KOPT-K1 (cell line): ENCODE results near the gene LMTK3.

Experiments used
- H3K27ac ChIP-seq: fragments of 200-600 bp; sonication (generic); 2 replicates; pipeline ENCODE4 v1.5.1; 2016; ENCODE audit warnings: antibody characterized with exemption, mild to moderate bottlenecking, low read depth, low read length; ENCODE audit not compliant: poor library complexity, severe bottlenecking
- H3K36me3 ChIP-seq: fragments of 200-600 bp; sonication (generic); 2 replicates; pipeline ENCODE4 v1.5.1; 2017; ENCODE audit warnings: antibody characterized with exemption, mild to moderate bottlenecking, low read length, moderate library complexity; ENCODE audit not compliant: insufficient read depth
- H3K9me3 ChIP-seq: fragments of 200-600 bp; sonication (generic); 2 replicates; pipeline ENCODE4 v1.5.1; 2017; ENCODE audit warnings: antibody characterized with exemption, low read length, mild to moderate bottlenecking; ENCODE audit not compliant: insufficient read depth, poor library complexity, severe bottlenecking

The LMTK3 gene

DNA sequence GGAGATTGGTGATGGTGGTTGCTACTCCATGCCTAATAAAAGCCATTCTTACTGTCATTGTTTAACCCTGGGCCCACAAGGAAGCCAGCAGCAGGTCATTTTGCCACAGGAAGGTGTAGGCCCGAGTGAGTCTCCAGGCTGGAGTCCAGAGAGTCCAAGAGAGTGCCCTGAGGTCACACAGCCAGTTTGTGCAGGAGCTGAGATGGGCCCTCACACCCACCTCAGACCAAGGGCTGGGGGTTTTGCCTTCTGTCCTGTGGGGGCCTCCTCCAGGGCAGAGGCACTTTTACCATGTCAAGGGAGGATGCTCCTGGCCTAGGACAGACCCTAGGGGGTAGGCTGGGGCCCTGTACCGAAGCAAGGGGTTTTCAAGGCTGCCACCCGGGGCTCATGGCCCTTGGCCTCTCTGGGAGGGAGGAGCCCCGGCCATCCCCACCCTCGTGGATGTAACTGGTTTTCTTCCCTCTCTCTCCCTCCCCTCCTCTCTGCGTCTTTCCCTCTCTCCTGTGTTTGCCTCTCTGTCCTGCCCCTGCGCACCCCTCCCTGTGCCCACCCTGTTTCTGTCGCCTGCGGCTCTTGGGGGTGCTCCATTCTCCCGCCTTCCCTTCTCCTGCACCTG, 34.5 kb downstream of the LMTK3 start:
- peaks cover 98% of the 10 kb centered on the region for H3K36me3 ChIP-seq
- no peaks in the 10 kb centered on the region for H3K9me3 ChIP-seq
- H3K27ac ChIP-seq, result no peak overlapping the region

DNA sequence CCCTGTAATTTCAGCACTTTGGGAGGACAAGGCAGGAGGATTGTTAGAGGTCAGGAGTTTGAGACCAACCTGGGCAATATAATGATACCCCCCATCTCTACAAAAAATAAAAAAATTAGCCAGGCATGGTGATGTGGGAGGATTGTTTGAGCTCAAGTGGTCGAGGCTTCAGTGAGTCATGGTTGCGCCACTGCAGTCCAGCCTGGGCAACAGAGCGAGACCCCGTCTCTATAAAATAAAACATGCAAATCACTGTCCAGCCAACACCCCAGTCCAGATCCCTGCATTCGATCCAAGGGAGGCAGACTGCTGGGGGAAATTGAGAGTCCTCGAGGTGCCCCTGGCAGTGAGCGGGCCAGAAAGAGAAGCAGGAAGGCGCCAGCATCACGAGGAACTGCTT, 35.5 kb downstream of the LMTK3 start:
- Histone ChIP-seq H3K9me3 (no peaks in the 10 kb centered on the region), H3K36me3 (peaks cover 98% of the 10 kb centered on the region), H3K27ac (peak overlapping the region; percentile 5)

DNA sequence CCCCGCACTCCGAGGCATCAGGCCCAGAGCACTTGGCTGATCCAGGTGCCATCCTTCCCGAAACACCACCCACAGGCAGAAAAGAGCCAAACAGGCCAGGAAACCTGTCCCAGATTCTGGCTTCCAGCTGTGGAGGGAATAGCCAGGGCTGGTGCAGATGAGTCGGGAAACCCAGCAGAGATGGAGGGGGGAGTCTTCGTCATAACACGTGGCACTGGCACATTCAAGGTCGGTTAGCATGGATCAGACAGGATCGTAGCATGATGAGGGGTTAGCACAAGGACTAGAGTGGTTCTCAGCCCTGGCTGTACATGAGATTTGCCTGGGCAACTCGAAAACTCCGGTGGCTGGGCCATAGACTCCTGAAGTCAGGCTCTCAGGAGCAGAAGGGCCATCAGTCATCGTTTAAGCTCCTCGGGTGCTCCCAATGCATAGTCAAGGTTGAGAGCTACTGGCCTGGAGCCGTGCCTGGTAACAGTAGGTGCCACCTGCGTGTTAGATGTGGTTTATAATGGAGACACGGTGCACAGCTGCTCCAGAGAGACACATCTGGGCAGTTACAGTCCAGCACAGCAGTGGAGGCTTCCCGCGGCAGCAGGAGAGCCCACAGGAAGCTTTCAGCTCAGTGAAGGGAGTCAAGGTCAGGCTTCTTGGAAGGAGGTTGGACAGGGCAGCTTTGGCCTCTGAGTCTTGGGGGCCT, 36.1 kb downstream of the LMTK3 start:
- Histone ChIP-seq H3K27ac (peak overlapping the region; percentile 20), H3K36me3 (peaks cover 98% of the 10 kb centered on the region), H3K9me3 (no peaks in the 10 kb centered on the region)

DNA sequence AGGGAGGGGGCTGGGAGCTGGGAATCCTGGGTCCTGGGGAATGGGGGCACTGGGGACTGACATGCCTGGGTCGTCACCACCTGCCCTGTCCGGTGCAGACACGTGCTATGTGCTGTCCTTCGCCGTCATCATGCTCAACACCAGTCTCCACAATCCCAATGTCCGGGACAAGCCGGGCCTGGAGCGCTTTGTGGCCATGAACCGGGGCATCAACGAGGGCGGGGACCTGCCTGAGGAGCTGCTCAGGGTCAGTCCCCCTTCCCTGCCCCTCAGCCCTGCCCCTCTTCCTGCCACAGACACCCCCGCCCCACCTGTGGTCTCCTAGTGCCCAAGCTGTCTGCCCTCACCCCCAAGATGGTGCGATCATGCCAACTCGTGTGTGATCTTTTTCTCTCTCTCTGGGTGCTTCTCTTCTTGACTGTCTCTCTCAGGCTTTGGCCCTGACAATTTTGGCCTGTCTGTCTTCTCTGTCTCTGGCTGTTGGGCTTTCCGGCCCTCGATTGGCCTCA, 37.5 kb downstream of the LMTK3 start:
- peaks cover 89% of the 10 kb centered on the region for H3K36me3 ChIP-seq
- H3K9me3 ChIP-seq, result no peaks in the 10 kb centered on the region
- no peak overlapping the region for H3K27ac ChIP-seq

DNA sequence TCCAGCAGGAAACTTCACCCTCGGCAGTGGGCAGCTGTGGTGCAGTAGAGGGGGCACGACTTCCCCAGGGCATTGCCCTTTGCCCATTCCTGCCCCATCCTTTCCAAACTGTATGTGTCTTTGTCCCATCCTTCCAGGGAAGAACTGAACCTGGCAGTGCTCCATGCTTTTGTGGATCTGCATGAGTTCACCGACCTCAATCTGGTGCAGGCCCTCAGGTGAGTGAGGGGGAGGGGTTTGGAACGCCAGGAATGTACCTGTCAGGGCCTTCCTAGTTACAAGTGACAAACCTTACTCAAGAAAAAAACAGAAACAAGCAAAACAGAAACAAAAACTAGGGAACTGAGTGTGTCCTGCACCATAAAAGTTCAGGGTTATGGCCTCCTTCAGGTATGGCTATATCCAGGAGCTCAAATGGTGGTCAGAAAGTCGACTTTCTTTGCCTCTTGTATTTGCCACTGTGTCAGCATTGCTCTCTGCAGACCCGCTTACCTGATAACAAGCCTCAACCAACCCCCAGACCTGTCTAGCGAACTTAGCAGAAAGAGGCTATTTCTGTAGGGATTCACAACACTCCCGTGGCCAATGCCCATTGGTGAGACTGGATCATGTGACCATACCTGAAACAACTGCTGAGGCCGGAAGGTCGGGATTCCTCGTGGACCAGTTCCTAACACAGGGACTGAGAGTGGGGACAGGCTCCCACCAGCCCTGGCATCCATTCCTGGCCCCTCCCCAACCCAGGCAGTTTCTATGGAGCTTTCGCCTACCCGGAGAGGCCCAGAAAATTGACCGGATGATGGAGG, 38.3 kb downstream of the LMTK3 start:
- no peaks in the 10 kb centered on the region for H3K9me3 ChIP-seq
- H3K36me3 ChIP-seq, result peaks cover 82% of the 10 kb centered on the region
- no peak overlapping the region for H3K27ac ChIP-seq

DNA sequence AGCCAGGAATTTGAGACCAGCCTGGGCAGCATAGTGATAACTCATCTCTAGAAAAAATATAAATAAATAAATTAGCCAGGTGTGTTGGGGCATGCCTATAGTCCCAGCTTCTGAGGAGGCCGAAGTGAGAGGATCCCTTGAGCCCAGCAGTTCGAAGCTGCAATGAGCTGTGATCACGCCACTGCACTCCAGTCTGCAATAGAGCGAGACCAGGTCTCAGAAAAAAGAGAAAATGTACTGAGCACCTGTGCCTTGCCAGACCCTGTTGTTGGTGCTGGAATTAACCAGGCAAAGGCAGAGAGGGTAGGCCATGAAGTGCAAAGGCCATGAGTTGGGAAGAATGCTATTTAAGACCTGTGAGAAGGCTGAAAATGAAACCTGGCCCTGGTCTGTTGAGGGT, 39.8 kb downstream of the LMTK3 start:
- Histone ChIP-seq H3K27ac (no peak overlapping the region), H3K36me3 (peaks cover 67% of the 10 kb centered on the region), H3K9me3 (no peaks in the 10 kb centered on the region)

DNA sequence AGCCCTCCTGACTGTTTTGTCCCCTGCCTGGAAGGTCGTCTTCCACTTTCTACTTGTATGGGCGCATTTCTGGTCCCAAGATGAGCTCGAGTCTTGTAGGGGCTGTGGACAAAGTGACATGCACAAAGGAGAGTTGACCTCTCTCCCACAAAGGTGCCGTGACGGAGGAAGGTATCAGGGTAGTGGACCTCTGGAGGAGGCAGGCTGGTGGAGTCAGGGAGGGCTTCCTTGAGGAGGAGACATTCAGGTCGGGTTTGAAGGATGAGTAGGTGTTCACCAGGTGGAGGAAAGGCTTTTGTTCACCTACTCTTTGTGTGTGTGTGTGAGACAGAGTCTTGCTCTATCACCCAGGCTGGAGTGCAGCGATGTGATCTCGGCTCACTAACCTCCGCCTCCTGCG, 40.8 kb downstream of the LMTK3 start:
- Histone ChIP-seq H3K36me3 (peaks cover 57% of the 10 kb centered on the region), H3K9me3 (no peaks in the 10 kb centered on the region), H3K27ac (peak overlapping the region; percentile 93)

DNA sequence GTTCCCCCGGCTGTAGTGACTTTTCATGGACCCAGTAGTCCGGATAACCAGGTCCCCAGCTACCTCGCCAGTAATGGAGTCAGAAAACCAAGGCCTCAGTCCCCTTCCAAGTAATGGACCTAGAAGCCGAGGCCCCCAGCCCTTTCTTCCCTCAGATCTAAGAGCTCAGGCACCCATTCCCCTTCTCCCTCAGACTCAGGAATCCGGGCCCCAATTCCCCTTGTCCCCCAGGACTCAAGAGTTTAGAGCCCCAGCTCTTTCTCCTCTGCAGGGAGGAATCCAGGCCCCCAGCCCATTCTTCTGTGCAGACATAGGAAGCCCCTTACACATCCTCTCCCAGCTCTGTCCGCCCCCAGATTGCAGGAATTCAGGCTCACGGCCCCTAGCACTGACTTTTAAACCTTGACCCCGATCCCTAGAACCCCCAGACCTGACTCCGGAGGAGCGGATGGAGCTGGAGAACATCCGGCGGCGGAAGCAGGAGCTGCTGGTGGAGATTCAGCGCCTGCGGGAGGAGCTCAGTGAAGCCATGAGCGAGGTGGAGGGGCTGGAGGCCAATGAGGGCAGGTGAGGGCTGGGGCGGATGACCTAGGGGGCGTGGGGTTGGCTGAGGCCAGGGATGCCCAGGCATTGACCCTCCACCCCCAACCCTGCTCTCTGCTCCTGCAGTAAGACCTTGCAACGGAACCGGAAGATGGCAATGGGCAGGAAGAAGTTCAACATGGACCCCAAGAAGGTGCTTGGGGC, 41.5 kb downstream of the LMTK3 start:
- peak overlapping the region; percentile 93 for H3K27ac ChIP-seq

DNA sequence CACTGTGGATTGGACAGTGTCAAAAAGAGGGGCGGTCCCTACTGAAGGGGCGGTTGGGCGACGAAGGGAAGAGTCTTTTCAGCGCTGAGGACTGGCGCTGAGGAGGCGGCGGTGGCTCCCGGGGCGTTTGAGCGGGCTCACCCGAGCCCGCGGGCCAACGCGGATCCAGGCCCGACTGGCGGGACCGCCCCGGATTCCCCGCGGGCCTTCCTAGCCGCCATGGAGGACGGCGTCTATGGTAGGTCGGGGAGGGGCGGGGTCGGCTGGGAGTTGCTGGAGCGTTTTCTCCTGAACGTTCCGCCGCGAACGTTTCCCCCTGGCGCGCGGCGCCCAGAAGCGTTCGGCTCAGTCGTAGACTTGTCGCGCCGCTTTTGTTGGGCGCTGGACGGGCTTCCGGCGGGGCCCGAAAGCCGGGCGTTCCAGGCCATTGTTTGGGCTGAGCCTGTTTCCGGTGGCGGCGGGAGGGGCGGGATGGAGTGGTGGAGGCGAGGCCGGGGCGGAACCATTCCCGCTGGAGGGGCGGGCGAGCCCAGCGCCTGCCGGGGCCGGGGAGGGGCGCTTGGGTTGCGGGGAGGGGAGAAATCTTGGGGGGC, 42.2 kb downstream of the LMTK3 start, which contains the start of gene CYTH2:
CYTH2 (plus strand) TSS at position 81 of the 593 bp plus-strand sequence; CDS start at position 220, 139 bp downstream.
- no peaks in the 10 kb centered on the region for H3K9me3 ChIP-seq
- peaks cover 44% of the 10 kb centered on the region for H3K36me3 ChIP-seq
- peak within 1 kb of the TSS; percentile 93 for H3K27ac ChIP-seq

More for the DNA sequence above, 41.5 kb downstream of the LMTK3 start:
- peaks cover 50% of the 10 kb centered on the region for H3K36me3 ChIP-seq
- no peaks in the 10 kb centered on the region for H3K9me3 ChIP-seq

DNA sequence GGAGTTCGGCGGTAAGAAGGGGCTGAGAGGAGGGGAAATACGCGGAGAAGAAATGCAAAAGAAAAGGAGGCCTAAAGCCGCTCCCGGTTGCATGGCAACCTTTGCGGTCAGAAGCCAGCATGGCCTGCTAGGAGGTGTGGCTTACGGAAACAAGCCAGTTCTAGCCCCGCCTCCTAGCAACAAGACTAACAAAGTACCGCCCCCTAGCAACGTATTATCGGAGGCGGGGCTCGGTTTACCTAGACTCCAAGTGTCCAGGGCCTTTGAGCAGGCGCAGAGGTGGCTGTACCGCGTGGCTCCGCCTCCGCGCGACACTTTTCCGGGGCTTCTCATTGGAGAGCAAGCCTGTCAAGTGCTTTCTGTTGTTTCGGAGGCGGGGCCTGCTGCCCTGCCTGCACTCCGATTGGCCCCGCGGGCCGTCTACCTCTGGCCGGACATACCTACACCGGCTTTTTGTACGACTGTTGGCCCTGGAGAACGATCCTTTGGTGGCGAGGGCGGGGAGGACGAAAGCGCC, 42.8 kb downstream of the LMTK3 start:
- Histone ChIP-seq H3K36me3 (peaks cover 44% of the 10 kb centered on the region), H3K27ac (peak overlapping the region; percentile 93), H3K9me3 (no peaks in the 10 kb centered on the region)

DNA sequence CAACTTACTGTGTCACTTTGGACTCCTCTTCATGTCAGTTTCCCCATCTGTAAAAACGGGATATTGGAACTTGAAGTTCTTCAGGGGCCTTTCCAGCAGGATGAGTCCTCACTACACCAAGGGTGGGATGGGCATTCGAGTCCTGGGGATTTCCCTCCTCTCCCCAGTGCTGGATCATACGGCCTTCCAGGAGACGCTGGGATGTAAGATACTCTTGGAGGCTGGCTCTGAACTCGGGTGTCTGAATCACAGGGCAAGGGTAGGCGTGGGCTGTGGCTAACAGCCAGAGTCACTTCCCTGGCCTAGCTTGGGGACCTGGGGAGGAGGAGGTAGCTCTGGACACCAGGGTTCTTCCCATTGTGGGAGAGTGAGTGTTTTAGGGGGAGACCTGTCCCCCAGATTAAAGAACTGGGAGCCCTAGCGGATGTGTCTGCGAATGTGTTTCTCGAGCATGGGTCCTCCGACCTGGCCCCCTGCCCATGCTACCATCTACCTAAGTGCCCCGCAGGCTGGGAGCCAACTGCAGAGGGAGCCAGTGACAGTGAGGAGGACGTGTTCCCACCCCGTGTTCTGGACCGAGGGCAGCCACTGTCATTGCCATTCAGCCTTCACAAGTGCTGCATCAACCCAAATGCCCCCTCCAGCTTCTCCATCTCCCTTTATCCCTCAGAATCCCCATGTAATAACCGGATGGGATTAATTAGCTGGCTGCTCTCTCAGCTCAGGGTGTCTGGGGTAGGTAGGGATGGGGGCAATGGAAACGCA, 44.9 kb downstream of the LMTK3 start:
- Histone ChIP-seq H3K36me3 (peaks cover 42% of the 10 kb centered on the region), H3K27ac (no peak overlapping the region), H3K9me3 (no peaks in the 10 kb centered on the region)

DNA sequence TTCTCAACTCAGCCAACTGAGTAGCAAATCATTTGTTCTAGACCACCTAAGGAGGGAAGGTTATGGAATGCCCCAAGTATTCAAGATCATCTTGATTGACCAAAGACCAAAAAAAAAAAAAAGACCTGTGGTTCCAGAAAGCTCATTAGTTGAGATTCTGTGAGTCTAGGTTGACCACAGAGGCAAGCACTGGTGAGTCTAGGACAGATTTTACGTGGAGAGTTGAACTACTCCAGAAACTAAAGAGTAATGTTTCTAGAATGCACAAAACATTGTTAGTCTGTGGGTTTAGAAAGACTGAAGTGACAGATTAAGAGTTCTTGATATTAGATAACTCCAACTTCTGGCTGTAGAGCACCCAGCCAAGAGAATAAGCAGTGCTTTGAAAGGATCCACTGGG, 46.4 kb downstream of the LMTK3 start:
- Histone ChIP-seq H3K27ac (no peak overlapping the region), H3K36me3 (peaks cover 33% of the 10 kb centered on the region), H3K9me3 (no peaks in the 10 kb centered on the region)

DNA sequence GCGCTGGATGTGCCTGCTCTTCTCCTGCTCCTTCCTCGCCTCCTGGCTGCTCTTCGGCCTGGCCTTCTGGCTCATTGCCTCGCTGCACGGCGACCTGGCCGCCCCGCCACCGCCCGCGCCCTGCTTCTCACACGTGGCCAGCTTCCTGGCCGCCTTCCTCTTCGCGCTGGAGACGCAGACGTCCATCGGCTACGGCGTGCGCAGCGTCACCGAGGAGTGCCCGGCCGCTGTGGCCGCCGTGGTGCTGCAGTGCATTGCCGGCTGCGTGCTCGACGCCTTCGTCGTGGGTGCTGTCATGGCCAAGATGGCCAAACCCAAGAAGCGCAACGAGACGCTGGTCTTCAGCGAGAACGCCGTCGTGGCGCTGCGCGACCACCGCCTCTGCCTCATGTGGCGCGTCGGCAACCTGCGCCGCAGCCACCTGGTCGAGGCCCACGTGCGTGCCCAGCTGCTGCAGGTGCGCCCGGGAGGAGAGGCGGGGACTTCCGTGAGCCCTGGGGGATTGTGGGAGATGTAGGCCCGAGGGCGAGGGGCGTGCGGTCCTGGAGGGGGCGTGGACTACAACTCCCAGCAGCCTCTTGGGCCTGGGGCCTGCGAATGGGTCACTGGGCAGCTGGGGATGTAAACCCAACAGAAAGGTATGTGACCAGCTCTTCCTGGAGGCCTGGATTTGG, 49.5 kb downstream of the LMTK3 start:
- no peak overlapping the region for H3K27ac ChIP-seq
- H3K9me3 ChIP-seq, result no peaks in the 10 kb centered on the region
- H3K36me3 ChIP-seq, result peaks cover 56% of the 10 kb centered on the region
